ENCODE measurements around the gene VPS13D. TPM values are rescaled to one million over a fixed set of nuclear protein-coding genes. Genes with fewer than 3 reads are reported as not detected.

Gene VPS13D
- total RNA-seq: 10 to 100 TPM; 24.7 to 25.9 TPM

- ChIA-PET POLR2A (no interaction called here), CTCF (interaction anchor here (0.7 to 1.2 kb wide), 6 partner anchors 9 to 1835 kb away, joined by 3 to 4 read pairs (median 4); no protein-coding TSS in a partner anchor)
These were observed at the start of gene VPS13D for GRCh38 chr1:12229835-12230548. Gene VPS13D (plus strand): TSS chr1:12230030. CDS start chr1:12234267, 4,237 bp downstream.

GRCh38 chr1:12180315-12180714 is 49.5 kb upstream of the VPS13D start:
- ChIA-PET CTCF (interaction anchor here (1.4 kb wide), 1 partner anchor 56 kb away, joined by 4 read pairs; no protein-coding TSS in a partner anchor), POLR2A (no interaction called here)

- ChIA-PET POLR2A (no interaction called here), CTCF (interaction anchor here (1.4 kb wide), 1 partner anchor 57 kb away, joined by 4 read pairs; no protein-coding TSS in a partner anchor)
These were observed 48.9 kb upstream of the VPS13D start for GRCh38 chr1:12180903-12181302.

GRCh38 chr1:12181568-12181967 is 48.3 kb upstream of the VPS13D start:
- ChIA-PET CTCF (interaction anchor here (1.2 to 1.3 kb wide), 3 partner anchors 10 to 57 kb away, joined by 3 to 7 read pairs (median 5); no protein-coding TSS in a partner anchor), POLR2A (no interaction called here)

GRCh38 chr1:12182410-12182984 is 47.3 kb upstream of the VPS13D start:
- POLR2A ChIA-PET: interaction anchor here (0.7 kb wide), 1 partner anchor 13 kb away, joined by 3 read pairs; no protein-coding TSS in a partner anchor
- CTCF ChIA-PET: interaction anchor here (1.0 to 1.3 kb wide), 5 partner anchors 11 to 58 kb away, joined by 3 to 7 read pairs (median 3); no protein-coding TSS in a partner anchor

- ChIA-PET POLR2A (interaction anchor here (0.7 kb wide), 1 partner anchor 294 kb away, joined by 3 read pairs; no protein-coding TSS in a partner anchor), CTCF (interaction anchor here (1.0 kb wide), 2 partner anchors 22 to 34 kb away, joined by 3 read pairs; no protein-coding TSS in a partner anchor)
These were observed 46.6 kb upstream of the VPS13D start for GRCh38 chr1:12183095-12183794.

- ChIA-PET CTCF (no interaction called here), POLR2A (interaction anchor here (0.7 kb wide), 1 partner anchor 293 kb away, joined by 3 read pairs; no protein-coding TSS in a partner anchor)
These were observed 45.7 kb upstream of the VPS13D start for GRCh38 chr1:12184008-12184681.

- POLR2A ChIA-PET: no interaction called here
- CTCF ChIA-PET: interaction anchor here (2.1 kb wide), 1 partner anchor 61 kb away, joined by 7 read pairs; no protein-coding TSS in a partner anchor
These were observed 44.6 kb upstream of the VPS13D start for GRCh38 chr1:12185036-12185917.

- ChIA-PET POLR2A (interaction anchor here (1.4 kb wide), 1 partner anchor 8 kb away, joined by 4 read pairs; no protein-coding TSS in a partner anchor), CTCF (interaction anchor here (2.1 kb wide), 1 partner anchor 61 kb away, joined by 7 read pairs; no protein-coding TSS in a partner anchor)
These were observed 43.7 kb upstream of the VPS13D start for GRCh38 chr1:12185918-12186678.

GRCh38 chr1:12186679-12186985 is 43.2 kb upstream of the VPS13D start:
- ChIA-PET CTCF (interaction anchor here (0.5 to 2.1 kb wide), 2 partner anchors 62 to 402 kb away, joined by 3 to 7 read pairs; no protein-coding TSS in a partner anchor), POLR2A (interaction anchor here (1.4 kb wide), 1 partner anchor 9 kb away, joined by 4 read pairs; no protein-coding TSS in a partner anchor)

- ChIA-PET CTCF (interaction anchor here (1.1 to 1.2 kb wide), 3 partner anchors 9 to 63 kb away, joined by 3 to 4 read pairs (median 3); no protein-coding TSS in a partner anchor), POLR2A (no interaction called here)
These were observed 41.7 kb upstream of the VPS13D start for GRCh38 chr1:12188115-12188514.

GRCh38 chr1:12188657-12189327 is 41.0 kb upstream of the VPS13D start:
- ChIA-PET CTCF (interaction anchor here (1.2 to 2.4 kb wide), 2 partner anchors 10 to 64 kb away, joined by 3 to 8 read pairs; no protein-coding TSS in a partner anchor), POLR2A (no interaction called here)

- POLR2A ChIA-PET: no interaction called here
These were observed 40.5 kb upstream of the VPS13D start for GRCh38 chr1:12189328-12189682.

GRCh38 chr1:12191242-12192032 is 38.4 kb upstream of the VPS13D start:
- CTCF ChIA-PET: interaction anchor here (0.9 to 2.4 kb wide), 3 partner anchors 13 to 67 kb away, joined by 3 to 8 read pairs (median 4); no protein-coding TSS in a partner anchor
- POLR2A ChIA-PET: interaction anchor here (0.6 to 0.8 kb wide), 2 partner anchors 12 to 206 kb away, joined by 3 to 7 read pairs; no protein-coding TSS in a partner anchor

More at GRCh38 chr1:12189328-12189682, 40.5 kb upstream of the VPS13D start:
- CTCF ChIA-PET: interaction anchor here (1.2 to 2.4 kb wide), 2 partner anchors 11 to 65 kb away, joined by 3 to 8 read pairs; no protein-coding TSS in a partner anchor

- CTCF ChIA-PET: interaction anchor here (1.4 kb wide), 1 partner anchor 70 kb away, joined by 4 read pairs; no protein-coding TSS in a partner anchor
- POLR2A ChIA-PET: no interaction called here
These were observed 35.1 kb upstream of the VPS13D start for GRCh38 chr1:12194666-12195216.

- ChIA-PET POLR2A (no interaction called here), CTCF (no interaction called here)
These were observed 34.4 kb upstream of the VPS13D start for GRCh38 chr1:12195416-12195815.
